Astrocyte (in vitro differentiated cells and primary cell): Measurements from ENCODE around the gene FOSL2.

ENCODE experiments used
- CTCF ChIP-seq: IDR thresholded peaks from 2 replicates; pipeline ENCODE4 v1.5.1; 2011; ENCODE audit warnings: low read depth, mild to moderate bottlenecking, inconsistent platforms, low read length, moderate library complexity; ENCODE audit not compliant: insufficient read depth
- EZH2 ChIP-seq: IDR thresholded peaks from 2 replicates; pipeline ENCODE4 v1.6.1; 2012; ENCODE audit warnings: mild to moderate bottlenecking, low read length, inconsistent platforms; ENCODE audit not compliant: insufficient read depth

- TF ChIP-seq CTCF, result no peak
- no peak for TF ChIP-seq EZH2
Measured at GRCh38 chr2:28349546-28350165, 43.0 kb upstream of the FOSL2 start.
